ENCODE results near the gene TRPM3.

GRCh38 chr9:70495514-70495913 is 625.9 kb downstream of the TRPM3 start:
- TF ChIP-seq MAX (IDR thresholded peaks at IDR 0.05): no peak
- TF ChIP-seq EGR1 (IDR thresholded peaks at IDR 0.05; ENCODE audit: low read depth in 2 of 2): no peak
- no peak for TF ChIP-seq JUND (IDR thresholded peaks at IDR 0.05)
- TF ChIP-seq, protein P1, sequence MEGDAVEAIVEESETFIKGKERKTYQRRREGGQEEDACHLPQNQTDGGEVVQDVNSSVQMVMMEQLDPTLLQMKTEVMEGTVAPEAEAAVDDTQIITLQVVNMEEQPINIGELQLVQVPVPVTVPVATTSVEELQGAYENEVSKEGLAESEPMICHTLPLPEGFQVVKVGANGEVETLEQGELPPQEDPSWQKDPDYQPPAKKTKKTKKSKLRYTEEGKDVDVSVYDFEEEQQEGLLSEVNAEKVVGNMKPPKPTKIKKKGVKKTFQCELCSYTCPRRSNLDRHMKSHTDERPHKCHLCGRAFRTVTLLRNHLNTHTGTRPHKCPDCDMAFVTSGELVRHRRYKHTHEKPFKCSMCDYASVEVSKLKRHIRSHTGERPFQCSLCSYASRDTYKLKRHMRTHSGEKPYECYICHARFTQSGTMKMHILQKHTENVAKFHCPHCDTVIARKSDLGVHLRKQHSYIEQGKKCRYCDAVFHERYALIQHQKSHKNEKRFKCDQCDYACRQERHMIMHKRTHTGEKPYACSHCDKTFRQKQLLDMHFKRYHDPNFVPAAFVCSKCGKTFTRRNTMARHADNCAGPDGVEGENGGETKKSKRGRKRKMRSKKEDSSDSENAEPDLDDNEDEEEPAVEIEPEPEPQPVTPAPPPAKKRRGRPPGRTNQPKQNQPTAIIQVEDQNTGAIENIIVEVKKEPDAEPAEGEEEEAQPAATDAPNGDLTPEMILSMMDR (IDR thresholded peaks at IDR 0.05; ENCODE audit: low read depth, low read length, missing input control): no peak
- no peak for TF ChIP-seq GABPA (IDR thresholded peaks at IDR 0.05 in 1 of 2, conservative IDR thresholded peaks at IDR 0.05 in 1 of 2)
- no peak for TF ChIP-seq SP1 (IDR thresholded peaks at IDR 0.05)
- no peak for TF ChIP-seq RAD21 (IDR thresholded peaks at IDR 0.05)
- TF ChIP-seq YY1 (IDR thresholded peaks at IDR 0.05): no peak
- TF ChIP-seq RXRA (IDR thresholded peaks at IDR 0.05): no peak

Data from liver (tissue), 3 donors.